ENCODE data around the gene ATP6V1D. TPM values are rescaled to one million over a fixed set of nuclear protein-coding genes. Genes with fewer than 3 reads are reported as not detected.

The ATP6V1D gene
- total RNA-seq, 1 experiment from 2014 or later, result 85.9 TPM

- Histone ChIP-seq H3K79me2 (ENCODE audit: low read length) (no peaks in the 10 kb centered on the region), H3K9ac (ENCODE audit: low read length) (no peak overlapping the region), H3F3A (ENCODE audit: low read length, unreplicated experiment) (no peaks in the 10 kb centered on the region), H3K4me3 (ENCODE audit: low read length) (no peak overlapping the region), H3K4me2 (ENCODE audit: low read length) (no peak overlapping the region), H3K9me2 (replicated peaks; ENCODE audit: low read length) (no peaks in the 10 kb centered on the region), H3K27me3 (ENCODE audit: low read length) (no peaks in the 10 kb centered on the region), H3K27ac (ENCODE audit: low read length) (no peak overlapping the region), H3K4me1 (ENCODE audit: insufficient read depth, low read length) (peaks cover 12% of the 10 kb centered on the region), H4K20me1 (ENCODE audit: low read length) (no peaks in the 10 kb centered on the region), H2AFZ (ENCODE audit: low read length) (no peak overlapping the region), H3K9me3 (ENCODE audit: low read length) (no peaks in the 10 kb centered on the region), H3K36me3 (ENCODE audit: low read depth, low read length) (peaks cover 4% of the 10 kb centered on the region; the same call in 1 of the 2 replicates)
- intact Hi-C loops (cut with micrococcal nuclease), result no loop called here
- no peak for ATAC-seq
- TF ChIP-seq EZH2phosphoT487 (IDR thresholded peaks at IDR 0.05; ENCODE audit: borderline replicate concordance, low read length) (no peak), EZH2 (IDR thresholded peaks at IDR 0.05; ENCODE audit: low read length, unreplicated experiment) (no peak), CTCF (conservative IDR thresholded peaks at IDR 0.05; ENCODE audit: low read depth, low read length) (no peak)
- CTCF ChIA-PET, result no interaction called here
- no TSS peak for BruUV-seq (replicated peaks)
- POLR2A ChIA-PET (ENCODE audit: unreplicated experiment), result no interaction called here
- DNase-seq, result no peak
Measured at GRCh38 chr14:67392800-67393199, 33.2 kb upstream of the ATP6V1D start.

- Histone ChIP-seq H3F3A (ENCODE audit: low read length, unreplicated experiment) (no peaks in the 10 kb centered on the region), H3K36me3 (ENCODE audit: low read depth, low read length) (peaks cover 9% of the 10 kb centered on the region), H3K27ac (ENCODE audit: low read length) (no peak overlapping the region), H2AFZ (ENCODE audit: low read length) (no peak overlapping the region), H3K9ac (ENCODE audit: low read length) (no peak overlapping the region), H4K20me1 (ENCODE audit: low read length) (no peaks in the 10 kb centered on the region), H3K4me2 (ENCODE audit: low read length) (no peak overlapping the region), H3K27me3 (ENCODE audit: low read length) (no peaks in the 10 kb centered on the region), H3K9me3 (ENCODE audit: low read length) (no peaks in the 10 kb centered on the region), H3K9me2 (replicated peaks; ENCODE audit: low read length) (no peaks in the 10 kb centered on the region), H3K79me2 (ENCODE audit: low read length) (no peaks in the 10 kb centered on the region), H3K4me1 (ENCODE audit: insufficient read depth, low read length) (peaks cover 12% of the 10 kb centered on the region), H3K4me3 (ENCODE audit: low read length) (no peak overlapping the region)
- no peak for TF ChIP-seq EZH2 (IDR thresholded peaks at IDR 0.05; ENCODE audit: low read length, unreplicated experiment)
- no peak for TF ChIP-seq CTCF (conservative IDR thresholded peaks at IDR 0.05; ENCODE audit: low read depth, low read length)
- no peak for TF ChIP-seq EZH2phosphoT487 (IDR thresholded peaks at IDR 0.05; ENCODE audit: borderline replicate concordance, low read length)
- DNase-seq, result no peak
- POLR2A ChIA-PET (ENCODE audit: unreplicated experiment), result interaction anchor here (0.7 kb wide), 1 partner anchor 111 kb away, joined by 4 read pairs; no protein-coding TSS in a partner anchor
- BruUV-seq (replicated peaks), result no TSS peak
- CTCF ChIA-PET, result no interaction called here
- intact Hi-C loops (cut with micrococcal nuclease), result no loop called here
- ATAC-seq, result no peak
Measured at GRCh38 chr14:67392123-67392522, 32.5 kb upstream of the ATP6V1D start.

- Histone ChIP-seq H3K9ac (ENCODE audit: low read length) (no peak overlapping the region), H4K20me1 (ENCODE audit: low read length) (0 out of 2 replicates have a peak, but pooled peaks cover 5% of the 10 kb centered on the region), H3K9me2 (replicated peaks; ENCODE audit: low read length) (no peaks in the 10 kb centered on the region), H3K36me3 (ENCODE audit: low read depth, low read length) (peaks cover 16% of the 10 kb centered on the region), H3K79me2 (ENCODE audit: low read length) (no peaks in the 10 kb centered on the region), H3K27ac (ENCODE audit: low read length) (no peak overlapping the region), H2AFZ (ENCODE audit: low read length) (no peak overlapping the region), H3K4me3 (ENCODE audit: low read length) (no peak overlapping the region), H3K27me3 (ENCODE audit: low read length) (no peaks in the 10 kb centered on the region), H3K9me3 (ENCODE audit: low read length) (no peaks in the 10 kb centered on the region), H3K4me1 (ENCODE audit: insufficient read depth, low read length) (peaks cover 20% of the 10 kb centered on the region), H3K4me2 (ENCODE audit: low read length) (no peak overlapping the region), H3F3A (ENCODE audit: low read length, unreplicated experiment) (peaks cover 2% of the 10 kb centered on the region)
- TF ChIP-seq EZH2phosphoT487 (IDR thresholded peaks at IDR 0.05; ENCODE audit: borderline replicate concordance, low read length) (no peak), EZH2 (IDR thresholded peaks at IDR 0.05; ENCODE audit: low read length, unreplicated experiment) (no peak), CTCF (conservative IDR thresholded peaks at IDR 0.05; ENCODE audit: low read depth, low read length) (no peak)
- ChIA-PET CTCF (no interaction called here), POLR2A (ENCODE audit: unreplicated experiment) (no interaction called here)
- DNase-seq, result no peak
- no peak for ATAC-seq
- intact Hi-C loops (cut with micrococcal nuclease), result no loop called here
- BruUV-seq (replicated peaks), result no TSS peak
Measured at GRCh38 chr14:67391268-67391667, 31.7 kb upstream of the ATP6V1D start.

All from PC-3 (cell line).